ENCODE measurements around the gene ST3GAL4. TPM values are rescaled to one million over a fixed set of nuclear protein-coding genes. Genes with fewer than 3 reads are reported as not detected.
"Not testable (repeated sequence)": the region's sequence is repeated elsewhere in the genome, so short reads cannot be mapped to it uniquely, and the experiment has no call there.

ST3GAL4 gene
- total and polyA plus RNA-seq, 7 donors: 43.1 to 336 (median 69.2) TPM

- Histone ChIP-seq H3K27me3 (no peaks in the 10 kb centered on the region), H3K4me1 (peaks cover 0 to 4% (median 2%) of the 10 kb centered on the region in 4 donors), H3K36me3 (no peaks in the 10 kb centered on the region), H3K27ac (no peak overlapping the region), H3K4me3 (no peak overlapping the region), H3K9me3 (no peaks in the 10 kb centered on the region)
- intact Hi-C loops (cut with DNase I): no loop called here
- TF ChIP-seq POLR2AphosphoS5 (IDR thresholded peaks at IDR 0.05) (no peak), CTCF (IDR thresholded peaks at IDR 0.05) (no peak), POLR2A (IDR thresholded peaks at IDR 0.05) (no peak), EP300 (IDR thresholded peaks at IDR 0.05) (no peak)
- 86 to 89% methylated on average over 4 of the region's 4 CpGs for WGBS, 2 donors
- peak; percentile 39 for DNase-seq
Observed at GRCh38 chr11:126378763-126379162, 23.3 kb downstream of the ST3GAL4 start.

GRCh38 chr11:126380909-126381308, 25.4 kb downstream of the ST3GAL4 start:
- no peak for DNase-seq
- Histone ChIP-seq H3K4me3 (no peak overlapping the region), H3K27me3 (no peaks in the 10 kb centered on the region), H3K4me1 (peaks cover 0 to 6% (median 2%) of the 10 kb centered on the region in 4 donors), H3K27ac (no peak overlapping the region), H3K9me3 (no peaks in the 10 kb centered on the region), H3K36me3 (no peaks in the 10 kb centered on the region)
- intact Hi-C loops (cut with DNase I): no loop called here
- no peak for TF ChIP-seq EP300 (IDR thresholded peaks at IDR 0.05)
- no peak for TF ChIP-seq CTCF (IDR thresholded peaks at IDR 0.05)
- WGBS, 2 donors: 90 to 91% methylated on average over 4 of the region's 4 CpGs

GRCh38 chr11:126381960-126382359, 26.5 kb downstream of the ST3GAL4 start:
- H3K36me3 ChIP-seq; H3K4me3 ChIP-seq; intact Hi-C loops (cut with DNase I); H3K9me3 ChIP-seq; H3K27me3 ChIP-seq; H3K27ac ChIP-seq; DNase-seq: not testable (repeated sequence)
- WGBS, 2 donors: 43 to 79% methylated on average over 6 of the region's 10 CpGs
- H3K4me1 ChIP-seq: peaks cover 0 to 14% (median 10%) of the 10 kb centered on the region in 4 donors

- intact Hi-C loops (cut with DNase I); DNase-seq; H3K36me3 ChIP-seq; H3K27me3 ChIP-seq; H3K27ac ChIP-seq; H3K4me3 ChIP-seq; H3K9me3 ChIP-seq: not testable (repeated sequence)
- peaks cover 0 to 15% (median 10%) of the 10 kb centered on the region in 4 donors for H3K4me1 ChIP-seq
- 80 to 93% methylated on average over 4 of the region's 4 CpGs for WGBS, 2 donors
Observed at GRCh38 chr11:126382641-126383040, 27.2 kb downstream of the ST3GAL4 start.

GRCh38 chr11:126383339-126384335, 28.2 kb downstream of the ST3GAL4 start:
- Histone ChIP-seq H3K4me3 (no peak overlapping the region), H3K9me3 (no peaks in the 10 kb centered on the region), H3K27me3 (no peaks in the 10 kb centered on the region), H3K4me1 (peaks cover 0 to 15% (median 10%) of the 10 kb centered on the region in 4 donors), H3K36me3 (no peaks in the 10 kb centered on the region), H3K27ac (no peak overlapping the region)
- no peak for DNase-seq
- 81 to 84% methylated on average over 20 of the region's 20 CpGs for WGBS, 2 donors
- intact Hi-C loops (cut with DNase I): no loop called here
- no peak for TF ChIP-seq POLR2AphosphoS5 (IDR thresholded peaks at IDR 0.05)
- no peak for TF ChIP-seq POLR2A (IDR thresholded peaks at IDR 0.05)
- no peak for TF ChIP-seq CTCF (IDR thresholded peaks at IDR 0.05)

Measured in sigmoid colon (tissue), 7 donors.